ENCODE data around the gene ZNF804A.

ZNF804A gene

DNA sequence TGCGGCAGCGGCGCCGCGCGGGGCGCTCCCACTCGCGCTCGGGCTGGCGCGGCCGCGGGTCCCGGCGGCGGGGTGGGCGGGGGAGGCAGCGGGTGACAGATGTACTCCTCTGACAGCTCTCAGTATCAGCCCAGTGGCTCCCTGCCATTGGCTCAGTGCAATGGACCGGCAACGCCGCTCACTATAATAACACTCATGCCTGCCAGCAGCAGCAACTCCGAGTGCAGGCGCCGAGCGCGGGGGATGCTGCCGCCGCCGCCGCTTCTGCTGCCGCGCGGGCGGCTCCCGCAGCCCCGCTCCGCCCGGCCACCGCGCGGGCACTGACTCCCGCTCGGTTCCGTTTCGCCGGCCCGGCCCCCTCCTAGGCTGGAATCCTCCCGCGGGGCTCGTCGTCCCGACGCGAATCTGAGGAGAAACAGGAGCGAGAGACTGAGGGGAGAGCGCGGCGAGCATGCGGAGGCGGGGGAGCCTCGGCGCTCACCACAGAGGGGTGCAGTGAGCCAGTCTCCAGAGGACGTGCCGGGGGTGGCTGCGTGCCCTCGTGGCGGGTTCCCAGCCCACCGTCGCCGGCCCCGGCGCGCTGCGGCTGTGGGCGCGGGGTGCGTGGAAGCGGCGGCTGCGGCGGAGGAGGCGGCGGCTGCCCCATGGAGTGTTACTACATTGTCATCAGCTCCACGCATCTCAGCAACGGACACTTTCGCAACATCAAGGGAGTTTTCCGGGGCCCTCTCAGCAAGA is at the start of gene ZNF804A:
Gene ZNF804A (plus strand): TSS at position 214 of the 738 bp plus-strand sequence. CDS start 431 bp downstream, at position 645.
- DNase-seq = peak; percentile 51

DNA sequence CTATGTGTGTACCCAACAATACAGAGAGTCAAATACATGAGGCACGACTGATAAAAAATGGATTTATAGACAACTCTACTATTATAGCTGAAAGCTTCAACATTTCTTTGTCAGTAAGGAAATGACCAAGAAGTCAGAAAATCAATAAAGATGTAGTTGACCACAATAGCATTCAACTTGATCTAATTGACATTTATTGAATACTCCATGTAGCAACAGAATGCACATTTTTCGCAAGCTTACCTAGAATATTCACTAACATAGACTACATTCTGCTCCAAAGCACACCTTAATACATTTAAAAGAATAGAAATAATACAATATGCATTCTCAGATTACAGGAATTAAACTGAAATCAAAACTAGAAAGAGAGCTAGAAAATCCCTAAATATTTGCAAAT is 49.2 kb upstream of the ZNF804A start:
- no peak for DNase-seq

DNA sequence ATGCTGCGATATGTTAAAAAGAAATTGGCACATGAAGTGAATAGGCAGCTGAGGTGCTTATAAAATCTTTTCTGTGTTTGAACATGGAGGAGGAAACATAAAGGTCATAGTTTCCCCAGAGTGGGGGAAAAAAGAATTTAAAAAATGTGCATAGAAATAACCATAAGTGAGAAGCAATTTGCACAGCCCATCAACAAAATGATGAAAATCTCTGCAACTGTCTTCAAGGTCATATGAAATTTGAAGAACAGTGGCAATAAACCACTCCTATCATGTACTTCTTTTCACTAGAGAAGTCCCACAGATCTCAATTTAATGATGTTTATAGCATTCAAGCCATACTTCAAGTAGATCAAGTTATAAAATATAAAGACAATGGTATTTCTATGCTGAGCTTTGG is 46.7 kb upstream of the ZNF804A start:
- no peak for DNase-seq

DNA sequence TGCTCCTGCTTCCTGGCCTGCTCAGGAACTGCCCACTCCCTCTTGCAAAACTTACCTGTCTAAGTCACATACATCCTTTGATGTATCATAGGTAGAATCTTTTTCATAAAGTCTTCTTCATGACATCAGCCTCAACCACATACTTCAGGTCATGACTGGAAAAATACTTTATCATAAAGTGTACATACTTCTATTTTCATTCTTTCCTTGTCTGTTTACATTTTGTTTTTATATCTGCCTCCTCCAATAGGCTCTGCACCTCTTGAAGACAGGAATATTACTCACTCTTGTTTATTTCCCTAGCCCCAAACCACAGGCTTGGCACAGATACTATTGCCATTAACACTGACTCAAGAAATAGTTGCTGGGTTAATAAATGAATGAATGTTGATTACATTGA is 43.6 kb upstream of the ZNF804A start:
- no peak for DNase-seq

DNA sequence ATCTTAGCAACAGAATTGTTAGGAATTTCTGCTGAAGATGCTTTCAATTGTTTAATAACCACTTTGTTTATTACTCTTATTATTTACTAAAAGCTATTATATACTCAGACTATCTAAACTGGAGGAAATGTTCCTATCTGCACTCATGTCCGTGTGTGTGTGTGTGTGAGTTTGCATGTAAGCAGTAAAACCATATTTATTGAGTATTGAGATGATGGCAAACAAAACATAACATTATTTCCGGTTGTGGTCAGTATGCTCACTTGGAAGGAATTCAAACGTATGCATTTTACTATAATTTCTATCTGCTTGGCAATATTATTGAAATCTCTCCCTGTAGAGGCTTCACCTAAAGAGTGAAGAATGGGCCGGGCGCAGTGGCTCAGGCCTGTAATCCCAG is 43.0 kb upstream of the ZNF804A start:
- DNase-seq = no peak

DNA sequence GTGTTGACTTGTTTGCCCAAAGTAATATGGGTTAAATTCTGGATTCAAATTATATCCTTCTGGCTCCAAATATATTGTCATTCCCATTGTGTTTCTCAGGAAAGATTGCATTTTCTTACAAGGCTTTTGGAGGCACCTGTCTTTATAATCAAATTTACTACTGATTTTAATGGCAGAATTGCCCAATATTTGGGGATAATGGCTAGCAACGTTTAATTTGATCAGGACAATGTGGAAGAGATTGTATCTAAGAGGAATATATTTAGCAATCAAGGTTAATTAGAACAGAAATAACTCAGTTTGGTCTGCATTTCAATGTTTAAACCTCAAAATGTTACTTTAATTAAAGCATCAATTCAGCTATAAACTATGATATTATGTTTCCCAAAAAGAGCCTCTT is 41.7 kb upstream of the ZNF804A start:
- no peak for DNase-seq

DNA sequence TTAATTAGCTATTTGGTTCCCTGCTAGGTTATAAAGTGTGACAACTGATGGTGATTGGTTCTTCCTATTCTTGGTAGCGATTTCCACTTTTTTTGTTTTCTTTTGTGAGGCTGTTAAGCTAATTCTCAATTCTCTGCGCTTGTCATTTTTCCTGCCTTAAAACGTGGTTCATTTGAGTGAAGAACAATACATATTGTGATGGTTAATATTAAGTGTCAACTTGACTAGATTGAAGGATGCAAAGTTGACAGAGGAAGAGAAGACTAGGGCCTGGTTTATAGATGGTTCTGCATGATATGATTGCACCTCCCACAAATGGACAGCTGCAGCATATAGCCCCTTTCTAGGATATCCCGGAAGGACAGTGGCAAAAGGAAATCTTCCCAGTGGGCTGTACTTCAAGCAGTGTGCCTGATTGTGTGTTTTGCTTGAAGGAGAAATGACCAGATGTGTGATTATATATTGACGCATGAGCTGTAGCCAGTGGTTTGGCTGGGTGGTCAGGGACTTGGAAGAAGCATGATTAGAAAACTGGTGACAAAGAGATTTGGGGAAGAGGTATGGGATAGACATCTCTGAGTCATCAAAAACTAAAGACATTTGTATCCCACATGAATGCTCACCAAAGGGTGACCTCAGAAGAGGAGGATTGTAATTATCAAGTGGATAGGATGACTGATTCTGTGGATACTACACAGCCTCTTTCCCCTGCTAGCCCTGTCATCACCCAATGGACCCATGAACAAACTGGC is 39.4 kb upstream of the ZNF804A start:
- DNase-seq = no peak

DNA sequence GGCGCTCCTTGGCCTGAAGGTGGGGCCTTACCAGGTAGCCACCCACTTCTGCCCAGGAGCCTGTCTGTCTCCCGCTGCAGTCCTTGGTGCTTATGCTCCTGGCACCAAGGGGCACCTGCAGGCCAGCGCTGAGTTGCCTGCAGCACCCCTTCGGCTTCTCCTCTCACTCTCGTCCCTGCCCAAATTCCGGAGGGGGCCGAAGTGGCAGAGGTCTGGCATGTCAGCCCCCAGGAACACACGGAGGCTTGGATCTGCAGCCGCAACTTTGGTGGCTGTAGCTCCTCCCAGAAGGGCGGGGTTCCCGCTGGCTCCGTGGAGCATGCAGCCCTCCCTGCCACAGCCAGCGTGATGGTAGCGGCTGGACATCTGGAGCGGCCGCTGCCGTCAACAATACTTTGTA is 37.7 kb upstream of the ZNF804A start:
- DNase-seq = no peak

DNA sequence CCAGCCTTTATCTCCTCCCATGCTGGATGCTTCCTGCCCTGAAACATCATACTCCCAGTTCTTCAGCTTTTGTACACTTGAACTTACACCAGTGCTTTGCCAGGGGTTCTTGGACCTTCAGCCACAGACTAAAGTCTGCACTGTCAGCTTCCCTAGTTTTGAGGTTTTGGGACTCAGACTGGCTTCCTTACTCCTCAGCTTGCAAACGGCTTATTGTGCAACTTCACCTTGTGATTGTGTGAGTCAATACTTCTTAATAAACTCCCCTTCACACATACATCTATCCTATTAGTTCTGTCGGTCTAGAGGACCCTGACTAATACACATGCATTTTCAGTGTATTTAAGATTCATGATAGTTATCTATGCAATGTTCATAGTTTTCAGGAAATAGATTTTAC is 35.8 kb upstream of the ZNF804A start:
- DNase-seq = no peak

DNA sequence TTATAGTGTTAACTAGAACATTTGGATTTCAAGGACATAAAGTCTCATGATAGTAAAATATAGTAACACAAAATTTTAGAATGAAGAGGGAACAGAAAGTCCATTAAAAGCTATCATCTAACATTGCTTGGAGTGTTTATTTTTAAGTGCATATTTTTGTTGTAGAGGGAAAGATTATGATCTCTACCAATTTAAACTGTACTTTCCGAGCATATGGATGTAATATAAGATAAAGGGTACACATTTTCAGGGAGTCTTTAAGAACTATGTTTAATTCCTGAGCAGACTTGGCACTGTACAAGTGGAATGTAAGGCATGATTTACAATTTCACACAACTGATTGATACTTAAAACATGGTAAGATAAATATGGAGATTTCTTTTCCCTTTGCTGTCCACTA is 34.2 kb upstream of the ZNF804A start:
- no peak for DNase-seq

DNA sequence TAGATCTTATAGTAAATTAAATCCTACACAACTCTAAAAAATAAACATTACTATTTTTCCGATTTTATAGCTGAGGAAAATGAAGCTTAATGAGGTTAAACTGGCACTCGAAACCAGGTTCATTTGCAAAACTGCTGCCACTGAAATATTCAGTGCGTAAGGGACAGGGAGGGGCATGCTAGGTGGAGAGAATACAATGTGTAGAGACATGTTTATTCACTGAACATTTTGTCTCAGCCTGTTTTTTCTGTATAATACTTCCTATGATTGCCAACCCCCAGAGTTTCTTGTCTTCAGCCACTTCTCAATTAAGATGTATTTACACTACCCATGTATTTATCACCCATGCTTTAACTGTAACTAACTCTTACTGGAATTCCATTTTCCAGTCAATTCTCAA is 31.6 kb upstream of the ZNF804A start:
- DNase-seq = no peak

DNA sequence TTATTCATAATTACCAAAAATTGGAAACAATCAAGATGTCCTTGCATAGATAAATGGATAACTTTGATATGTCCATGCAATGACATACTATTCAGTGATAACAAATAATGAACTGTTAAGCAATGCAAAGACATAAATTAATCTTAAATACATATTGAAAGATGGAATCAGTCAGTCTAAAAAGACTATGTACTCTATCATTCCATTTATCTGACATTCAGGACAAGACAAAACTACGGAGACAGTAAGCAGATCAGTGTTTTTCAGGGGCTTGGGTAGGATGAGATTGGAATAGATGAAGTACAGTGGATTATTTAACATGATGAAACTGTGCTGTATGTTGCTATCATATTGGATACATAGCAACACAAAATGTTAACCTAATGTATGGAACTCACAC is 21.3 kb upstream of the ZNF804A start:
- DNase-seq = no peak

DNA sequence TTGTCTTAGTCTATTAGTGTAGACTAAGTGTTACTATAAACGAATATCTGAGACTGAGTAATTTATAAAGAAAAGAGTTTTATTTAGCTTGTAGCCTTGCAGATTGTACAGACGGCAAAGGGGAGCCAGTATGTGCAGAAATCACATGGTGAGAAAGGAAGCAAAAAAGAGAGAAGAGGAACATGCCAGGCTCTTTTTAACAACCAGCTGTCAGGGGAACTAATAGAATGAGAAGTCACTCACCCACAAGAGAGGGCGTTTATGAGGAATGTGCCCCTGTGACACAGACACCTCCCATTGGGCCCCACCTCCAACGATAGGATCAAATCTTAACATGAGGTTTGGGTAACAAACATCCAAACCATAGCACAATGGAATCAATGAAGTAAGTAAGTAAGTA is 20.6 kb upstream of the ZNF804A start:
- no peak for DNase-seq

DNA sequence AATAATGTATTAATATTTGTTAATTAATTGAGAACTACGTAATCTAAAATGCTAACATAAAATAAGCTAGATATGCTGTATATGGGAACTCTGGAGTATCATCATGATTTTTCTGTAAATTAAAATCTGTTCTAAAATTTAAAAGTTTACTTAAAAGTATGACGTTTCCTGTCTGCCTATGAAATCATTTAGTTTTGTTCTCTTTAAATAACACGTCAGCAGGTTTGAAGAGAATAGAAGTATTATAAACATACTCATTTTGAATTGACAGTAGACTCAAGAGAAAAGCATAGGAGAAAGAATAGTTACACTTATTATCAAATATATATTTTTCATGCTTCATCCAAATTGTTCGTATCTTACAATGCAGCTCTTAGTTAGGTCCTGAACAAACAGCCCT is 19.1 kb upstream of the ZNF804A start:
- no peak for DNase-seq

DNA sequence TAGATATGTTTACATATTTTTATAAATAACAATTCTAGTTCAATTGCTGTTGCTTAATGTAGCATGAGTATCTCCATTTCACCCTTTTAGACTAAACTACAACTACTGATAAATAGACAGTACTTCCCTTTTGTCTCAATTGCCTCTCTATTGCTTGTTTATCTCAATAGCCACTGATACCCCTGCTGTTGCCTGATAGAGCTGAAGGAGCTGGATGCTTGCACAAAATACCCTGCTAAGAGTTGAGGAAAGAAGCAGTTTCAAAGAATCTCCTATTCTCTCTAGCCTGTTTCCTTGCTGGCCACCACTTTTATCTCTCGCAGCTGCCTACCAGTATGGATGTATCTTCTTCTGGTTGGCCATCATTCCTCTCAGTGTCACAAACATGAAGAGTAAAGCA is 16.9 kb upstream of the ZNF804A start:
- no peak for DNase-seq

DNA sequence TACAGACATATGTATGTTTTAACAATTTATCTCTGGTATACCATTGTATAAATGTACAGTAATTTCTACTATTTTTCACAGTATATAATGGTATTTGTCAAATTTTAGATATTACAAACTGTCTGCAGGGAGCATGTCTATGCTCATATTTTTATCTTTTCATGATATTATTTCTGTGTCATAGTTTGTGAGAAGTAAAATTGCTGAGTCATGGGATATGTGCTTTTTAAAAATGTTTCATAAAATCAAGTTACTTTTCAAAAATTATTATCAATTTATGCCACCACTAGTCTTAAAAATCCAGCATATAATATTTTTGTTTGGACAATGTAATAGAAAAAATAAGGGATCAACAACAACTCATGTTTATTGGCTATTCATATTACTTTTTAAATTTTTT is 9.1 kb upstream of the ZNF804A start:
- no peak for DNase-seq

DNA sequence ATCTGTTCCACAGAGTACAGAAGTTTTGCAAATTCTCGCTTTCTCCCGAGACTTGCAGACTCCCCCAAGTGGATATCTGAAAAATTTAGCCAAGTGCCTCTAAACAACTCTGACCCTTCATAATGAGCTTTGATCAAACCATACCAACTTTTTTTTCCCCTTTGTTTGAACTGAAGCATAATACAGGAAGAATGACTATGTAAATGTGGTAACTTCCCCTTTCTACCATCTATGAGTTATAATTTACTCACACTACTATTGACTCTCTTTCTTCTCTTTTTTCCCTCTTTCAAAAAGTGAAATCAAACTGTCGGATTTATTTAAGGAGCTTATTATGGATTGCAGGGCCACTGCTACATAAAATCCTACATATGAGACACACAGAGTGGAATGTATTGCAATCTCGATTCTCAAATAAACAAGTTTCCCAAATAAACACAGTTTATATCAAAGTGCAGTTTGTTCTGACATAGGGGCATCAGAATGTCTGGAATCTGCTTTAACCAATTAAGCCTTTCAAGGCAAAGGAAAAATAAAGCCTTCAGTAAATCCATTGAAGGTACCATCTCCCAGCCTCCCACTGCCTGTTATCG is 1.4 kb upstream of the ZNF804A start:
- DNase-seq = no peak

DNA sequence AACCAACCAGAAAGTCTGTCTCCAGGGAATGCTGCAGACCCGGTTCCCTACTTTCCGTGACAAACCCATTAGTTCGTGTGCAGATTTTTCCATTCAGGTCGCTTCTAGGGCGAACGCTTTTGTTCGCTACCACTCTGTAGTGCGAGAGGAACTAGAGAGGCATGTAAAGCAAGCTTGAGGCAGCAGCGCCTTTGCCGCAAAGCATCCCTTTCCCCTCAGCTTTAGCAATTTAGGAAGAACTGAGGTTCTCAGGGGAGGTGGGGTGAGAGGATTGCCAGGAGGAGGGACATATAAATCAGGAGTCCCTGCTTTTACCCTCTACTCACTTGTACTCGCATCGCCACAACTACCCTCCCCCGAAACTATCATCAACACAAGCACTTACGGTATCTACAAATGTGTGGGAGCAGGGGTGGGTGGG is 748 bp upstream of the ZNF804A start:
- DNase-seq = no peak

DNA sequence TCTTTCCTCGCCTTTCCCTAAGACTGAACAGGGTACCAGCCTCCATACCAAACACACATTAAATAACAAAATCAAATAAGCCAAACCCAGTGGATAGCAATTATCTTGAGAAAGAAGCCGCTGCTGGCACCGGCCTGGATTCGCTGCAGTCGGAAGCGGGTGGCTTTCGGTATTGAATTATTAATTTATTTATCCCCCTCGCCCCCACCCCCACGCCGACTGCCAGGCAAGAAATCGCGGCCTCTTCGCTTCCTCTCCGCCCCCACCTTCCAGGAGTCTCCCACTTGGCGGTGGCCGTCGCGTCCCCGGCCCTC is 370 bp upstream of the ZNF804A start:
- DNase-seq = no peak

DNA sequence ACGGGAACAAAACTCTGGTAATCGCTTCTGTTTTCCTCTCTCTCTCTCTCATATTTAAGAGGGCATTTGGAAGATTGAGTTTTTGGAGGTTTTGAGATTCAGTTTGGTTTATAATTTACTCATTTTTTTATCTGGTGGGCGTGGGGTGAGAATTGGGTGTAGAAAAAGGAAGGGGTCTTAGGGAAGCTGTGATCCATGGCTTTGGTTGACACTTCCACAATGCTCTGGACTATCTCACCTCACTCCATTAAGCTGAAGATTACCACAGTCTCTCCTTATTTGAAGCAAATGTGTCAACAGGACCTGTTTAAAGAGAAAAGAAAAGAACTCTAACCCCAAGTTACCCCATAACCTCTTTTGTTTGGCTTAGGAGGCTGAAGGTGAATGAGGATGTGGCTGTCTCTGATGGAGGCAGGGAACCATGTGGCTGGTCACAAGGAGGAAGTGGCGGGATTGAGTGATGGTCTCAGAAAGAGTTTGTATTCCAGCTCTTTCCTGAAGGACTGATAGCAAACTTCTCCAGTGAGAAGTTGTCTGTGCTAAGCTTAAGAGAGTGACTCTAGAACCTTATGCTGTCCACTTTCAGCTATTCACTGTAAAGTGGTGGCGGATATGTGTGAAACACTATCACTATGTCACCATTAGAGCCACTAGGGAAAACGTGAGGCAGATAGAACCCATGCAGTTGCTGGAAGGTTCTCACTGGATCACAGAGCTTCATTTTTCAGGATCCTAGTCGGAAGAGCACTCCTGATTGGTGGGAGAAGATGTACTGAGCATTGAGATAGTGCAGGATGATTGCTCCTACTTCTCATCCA is 934 bp downstream of the ZNF804A start:
- DNase-seq = no peak

DNA sequence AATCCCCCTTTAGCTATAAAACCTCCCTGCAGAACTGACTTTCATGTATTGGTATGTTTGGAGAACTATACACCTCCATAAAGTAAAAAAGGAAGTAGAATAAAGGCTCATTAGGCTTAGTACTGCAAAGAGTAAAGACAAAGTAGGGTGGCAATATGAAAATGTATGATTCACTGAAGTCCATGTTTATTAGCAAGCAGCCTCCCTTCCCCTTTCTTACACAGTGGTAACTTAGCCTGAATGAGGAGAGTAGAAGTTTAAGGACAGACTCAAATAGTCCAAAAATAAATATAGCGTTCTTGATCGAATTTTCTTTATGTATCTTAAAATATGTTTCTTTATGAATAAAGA is 1.5 kb downstream of the ZNF804A start:
- DNase-seq = no peak

DNA sequence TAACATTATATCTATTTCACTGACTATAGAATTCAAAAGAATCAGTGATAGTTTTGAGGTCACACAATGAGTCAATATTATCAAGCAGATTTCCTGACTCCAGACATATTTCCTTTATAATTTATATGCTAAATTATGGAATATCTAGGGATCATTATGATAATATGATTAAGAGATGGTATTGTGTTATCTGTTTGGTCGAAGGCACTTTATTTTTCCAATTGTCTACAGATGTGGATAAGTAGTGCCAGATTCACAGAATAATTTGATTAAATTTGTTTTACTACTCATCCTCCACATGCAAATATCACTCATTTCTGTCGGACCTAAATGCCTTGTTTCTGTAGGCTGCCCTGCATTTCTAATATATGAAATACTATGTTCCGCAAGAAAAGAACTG is 4.4 kb downstream of the ZNF804A start:
- DNase-seq = no peak

DNA sequence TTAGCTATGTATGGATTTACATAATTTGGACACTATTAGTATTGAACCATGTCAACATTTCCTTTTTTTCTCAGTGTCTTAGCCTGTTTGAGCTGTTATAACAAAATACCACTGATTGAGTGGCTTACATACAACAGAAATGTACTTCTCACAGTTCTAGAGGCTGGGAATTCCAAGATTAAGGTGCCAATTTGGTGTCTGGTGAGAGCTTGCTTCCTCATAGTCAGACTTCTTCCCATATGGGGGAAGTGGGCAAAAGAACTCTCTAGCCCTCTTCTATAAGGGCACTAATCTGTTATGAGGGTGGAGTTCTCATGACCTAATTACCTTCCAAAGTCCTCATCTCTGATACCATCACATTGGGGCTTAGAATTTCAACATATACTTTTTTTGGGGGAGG is 12.6 kb downstream of the ZNF804A start:
- no peak for DNase-seq
